ENCODE measurements around the gene CXCL6. TPM values are rescaled to one million over a fixed set of nuclear protein-coding genes. Genes with fewer than 3 reads are reported as not detected.

CXCL6 gene
- polyA plus RNA-seq, 1 experiment: 0.12 TPM

DNA sequence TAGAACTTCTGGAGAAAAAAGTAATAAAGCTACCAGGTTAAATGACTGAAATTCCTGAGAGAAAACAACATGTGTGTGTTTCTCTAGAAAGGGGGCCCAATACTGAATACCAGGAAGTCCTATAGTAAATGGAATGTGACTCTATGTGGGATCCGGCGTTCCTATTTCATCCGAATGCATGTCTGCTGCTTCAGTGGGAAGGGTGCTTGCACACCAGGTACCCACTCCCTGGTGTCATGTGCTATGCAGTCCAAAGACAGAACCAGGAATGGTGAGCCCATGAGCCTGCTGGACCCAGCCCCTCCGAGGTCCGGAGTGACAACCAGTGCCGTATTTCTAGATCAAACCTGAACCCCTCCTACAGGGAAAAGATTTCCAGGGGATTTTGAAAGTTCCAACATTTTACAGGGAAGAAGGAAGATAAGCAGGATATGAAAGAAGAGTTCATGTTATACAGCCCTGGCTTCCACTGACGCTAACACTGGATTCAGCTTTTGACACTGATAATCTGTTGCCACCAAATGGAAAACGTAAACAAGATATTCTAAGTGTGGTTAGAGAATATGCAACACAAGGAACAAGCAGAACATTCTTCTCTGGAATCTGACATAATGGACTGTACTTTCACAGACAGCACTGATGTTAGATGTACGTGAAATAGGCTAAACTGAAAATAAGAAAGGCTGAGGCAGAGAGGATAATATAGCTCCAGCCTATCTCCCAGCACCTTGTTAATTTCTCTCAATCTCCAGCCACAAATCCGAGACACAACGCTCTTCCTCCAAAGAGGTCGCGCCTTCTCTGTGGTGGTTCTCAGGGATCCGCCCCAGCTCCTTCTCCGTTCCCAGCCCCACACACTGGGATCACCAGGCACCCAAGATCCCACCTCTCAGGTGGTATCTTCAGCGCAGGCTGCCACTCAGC lies 32.0 kb downstream of the CXCL6 start:
- Histone ChIP-seq H3K36me3 (ENCODE audit: control insufficient read depth, insufficient read depth, low read length) (no peaks in the 10 kb centered on the region), H3K27me3 (ENCODE audit: control insufficient read depth, insufficient read depth, low read length) (no peaks in the 10 kb centered on the region; the same call in 1 of the 2 replicates), H3K4me3 (ENCODE audit: low read depth, low read length) (peak overlapping the region; percentile 65)
- TF ChIP-seq, protein P1, sequence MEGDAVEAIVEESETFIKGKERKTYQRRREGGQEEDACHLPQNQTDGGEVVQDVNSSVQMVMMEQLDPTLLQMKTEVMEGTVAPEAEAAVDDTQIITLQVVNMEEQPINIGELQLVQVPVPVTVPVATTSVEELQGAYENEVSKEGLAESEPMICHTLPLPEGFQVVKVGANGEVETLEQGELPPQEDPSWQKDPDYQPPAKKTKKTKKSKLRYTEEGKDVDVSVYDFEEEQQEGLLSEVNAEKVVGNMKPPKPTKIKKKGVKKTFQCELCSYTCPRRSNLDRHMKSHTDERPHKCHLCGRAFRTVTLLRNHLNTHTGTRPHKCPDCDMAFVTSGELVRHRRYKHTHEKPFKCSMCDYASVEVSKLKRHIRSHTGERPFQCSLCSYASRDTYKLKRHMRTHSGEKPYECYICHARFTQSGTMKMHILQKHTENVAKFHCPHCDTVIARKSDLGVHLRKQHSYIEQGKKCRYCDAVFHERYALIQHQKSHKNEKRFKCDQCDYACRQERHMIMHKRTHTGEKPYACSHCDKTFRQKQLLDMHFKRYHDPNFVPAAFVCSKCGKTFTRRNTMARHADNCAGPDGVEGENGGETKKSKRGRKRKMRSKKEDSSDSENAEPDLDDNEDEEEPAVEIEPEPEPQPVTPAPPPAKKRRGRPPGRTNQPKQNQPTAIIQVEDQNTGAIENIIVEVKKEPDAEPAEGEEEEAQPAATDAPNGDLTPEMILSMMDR (IDR thresholded peaks at IDR 0.05; ENCODE audit: insufficient read depth, low read depth, low read length): no peak
- ChIA-PET CTCF (interaction anchor here (0.6 to 1.8 kb wide), 3 partner anchors 66 to 164 kb away, joined by 3 to 4 read pairs (median 3); no protein-coding TSS in a partner anchor), POLR2A (interaction anchor here (0.5 kb wide), 1 partner anchor 22 kb away, joined by 4 read pairs; no protein-coding TSS in a partner anchor)
- DNase-seq (ENCODE audit: low read depth): no peak

DNA sequence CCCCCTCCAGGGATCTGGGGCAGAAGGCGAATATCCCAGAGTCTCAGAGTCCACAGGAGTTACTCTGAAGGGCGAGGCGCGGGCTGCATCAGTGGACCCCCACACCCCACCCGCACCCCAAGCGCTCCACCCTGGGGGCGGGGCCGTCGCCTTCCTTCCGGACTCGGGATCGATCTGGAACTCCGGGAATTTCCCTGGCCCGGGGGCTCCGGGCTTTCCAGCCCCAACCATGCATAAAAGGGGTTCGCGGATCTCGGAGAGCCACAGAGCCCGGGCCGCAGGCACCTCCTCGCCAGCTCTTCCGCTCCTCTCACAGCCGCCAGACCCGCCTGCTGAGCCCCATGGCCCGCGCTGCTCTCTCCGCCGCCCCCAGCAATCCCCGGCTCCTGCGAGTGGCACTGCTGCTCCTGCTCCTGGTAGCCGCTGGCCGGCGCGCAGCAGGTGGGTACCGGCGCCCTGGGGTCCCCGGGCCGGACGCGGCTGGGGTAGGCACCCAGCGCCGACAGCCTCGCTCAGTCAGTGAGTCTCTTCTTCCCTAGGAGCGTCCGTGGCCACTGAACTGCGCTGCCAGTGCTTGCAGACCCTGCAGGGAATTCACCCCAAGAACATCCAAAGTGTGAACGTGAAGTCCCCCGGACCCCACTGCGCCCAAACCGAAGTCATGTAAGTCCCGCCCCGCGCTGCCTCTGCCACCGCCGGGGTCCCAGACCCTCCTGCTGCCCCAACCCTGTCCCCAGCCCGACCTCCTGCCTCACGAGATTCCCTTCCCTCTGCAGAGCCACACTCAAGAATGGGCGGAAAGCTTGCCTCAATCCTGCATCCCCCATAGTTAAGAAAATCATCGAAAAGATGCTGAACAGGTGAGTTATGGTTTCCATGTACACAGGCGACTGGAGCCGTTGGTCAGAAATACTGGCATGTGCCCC lies 32.9 kb downstream of the CXCL6 start, which contains the start of gene CXCL1:
Gene CXCL1, plus strand, starts transcription at position 264 of the 926 bp plus-strand sequence. Its CDS starts 78 bp downstream, at position 342.
- DNase-seq (ENCODE audit: low read depth): no peak
- ChIA-PET CTCF (interaction anchor here (1.2 to 1.8 kb wide), 3 partner anchors 10 to 140 kb away, joined by 3 to 4 read pairs (median 3); no protein-coding TSS in a partner anchor), POLR2A (interaction anchor here (0.5 kb wide), 1 partner anchor 23 kb away, joined by 4 read pairs; no protein-coding TSS in a partner anchor)
- TF ChIP-seq, protein P1 (IDR thresholded peaks at IDR 0.05; ENCODE audit: insufficient read depth, low read depth, low read length): no peak
- Histone ChIP-seq H3K4me3 (ENCODE audit: low read depth, low read length) (peak within 1 kb of the TSS; percentile 65), H3K36me3 (ENCODE audit: control insufficient read depth, insufficient read depth, low read length) (no peaks in the 10 kb centered on the region), H3K27me3 (ENCODE audit: control insufficient read depth, insufficient read depth, low read length) (no peaks in the 10 kb centered on the region; the same call in 1 of the 2 replicates)

DNA sequence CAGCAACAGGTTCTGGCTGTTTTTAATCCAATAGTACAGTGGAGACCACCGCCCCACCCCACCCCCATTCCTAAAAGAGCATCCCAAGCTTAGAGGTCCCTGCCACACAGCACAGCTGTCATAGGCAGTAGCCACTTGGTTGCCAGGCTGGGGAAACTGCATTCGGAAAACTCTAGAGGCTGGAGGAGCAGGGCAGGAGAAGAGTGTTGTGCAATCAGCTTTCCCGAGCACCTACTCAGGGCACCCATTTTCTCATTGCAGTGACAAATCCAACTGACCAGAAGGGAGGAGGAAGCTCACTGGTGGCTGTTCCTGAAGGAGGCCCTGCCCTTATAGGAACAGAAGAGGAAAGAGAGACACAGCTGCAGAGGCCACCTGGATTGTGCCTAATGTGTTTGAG lies 33.8 kb downstream of the CXCL6 start:
- TF ChIP-seq, protein P1 (IDR thresholded peaks at IDR 0.05; ENCODE audit: insufficient read depth, low read depth, low read length): no peak
- no peak for DNase-seq (ENCODE audit: low read depth)
- ChIA-PET CTCF (interaction anchor here (1.2 kb wide), 1 partner anchor 10 kb away, joined by 3 read pairs; no protein-coding TSS in a partner anchor), POLR2A (no interaction called here)
- Histone ChIP-seq H3K4me3 (ENCODE audit: low read depth, low read length) (no peak overlapping the region), H3K27me3 (ENCODE audit: control insufficient read depth, insufficient read depth, low read length) (no peaks in the 10 kb centered on the region; the same call in 1 of the 2 replicates), H3K36me3 (ENCODE audit: control insufficient read depth, insufficient read depth, low read length) (no peaks in the 10 kb centered on the region)

DNA sequence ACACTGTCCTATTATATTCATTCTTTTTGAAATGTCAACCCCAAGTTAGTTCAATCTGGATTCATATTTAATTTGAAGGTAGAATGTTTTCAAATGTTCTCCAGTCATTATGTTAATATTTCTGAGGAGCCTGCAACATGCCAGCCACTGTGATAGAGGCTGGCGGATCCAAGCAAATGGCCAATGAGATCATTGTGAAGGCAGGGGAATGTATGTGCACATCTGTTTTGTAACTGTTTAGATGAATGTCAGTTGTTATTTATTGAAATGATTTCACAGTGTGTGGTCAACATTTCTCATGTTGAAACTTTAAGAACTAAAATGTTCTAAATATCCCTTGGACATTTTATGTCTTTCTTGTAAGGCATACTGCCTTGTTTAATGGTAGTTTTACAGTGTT lies 34.3 kb downstream of the CXCL6 start:
- CTCF ChIA-PET: interaction anchor here (1.2 kb wide), 1 partner anchor 11 kb away, joined by 3 read pairs; no protein-coding TSS in a partner anchor
- POLR2A ChIA-PET: no interaction called here
- Histone ChIP-seq H3K27me3 (ENCODE audit: control insufficient read depth, insufficient read depth, low read length) (no peaks in the 10 kb centered on the region; the same call in 1 of the 2 replicates), H3K4me3 (ENCODE audit: low read depth, low read length) (no peak overlapping the region), H3K36me3 (ENCODE audit: control insufficient read depth, insufficient read depth, low read length) (no peaks in the 10 kb centered on the region)
- no peak for DNase-seq (ENCODE audit: low read depth)
- TF ChIP-seq, protein P1 (IDR thresholded peaks at IDR 0.05; ENCODE audit: insufficient read depth, low read depth, low read length): no peak

Data from BJ (cell line).